ENCODE results near the gene ABCB9. TPM values are rescaled to one million over a fixed set of nuclear protein-coding genes. Genes with fewer than 3 reads are reported as not detected.

ABCB9 gene
- total RNA-seq, 1 experiment from 2014 or later = 6.3 TPM

GRCh38 chr12:122929148-122929538 lies 37.1 kb downstream of the ABCB9 start:
- no peaks in the 10 kb centered on the region for H3K36me3 Mint-ChIP-seq
- no peak for TF ChIP-seq TP53 (CRISPR knock-in tag; IDR thresholded peaks at IDR 0.05)
- no peak for TF ChIP-seq ATF2 (CRISPR knock-in tag; IDR thresholded peaks at IDR 0.05; ENCODE audit: borderline replicate concordance, low read depth)
- TF ChIP-seq AFF4 (CRISPR knock-in tag; IDR thresholded peaks at IDR 0.05; ENCODE audit: borderline replicate concordance) = no peak
- no peak for TF ChIP-seq ZNF232 (CRISPR knock-in tag; IDR thresholded peaks at IDR 0.05)
- no peak for TF ChIP-seq GTF2I (CRISPR knock-in tag; conservative IDR thresholded peaks at IDR 0.05)
- TF ChIP-seq ERG (CRISPR knock-in tag; IDR thresholded peaks at IDR 0.05) = no peak
- no peak for TF ChIP-seq RELA (CRISPR knock-in tag; IDR thresholded peaks at IDR 0.05; ENCODE audit: borderline replicate concordance)
- TF ChIP-seq NFATC4 (CRISPR knock-in tag; IDR thresholded peaks at IDR 0.05) = no peak
- no peak for TF ChIP-seq SOX15 (CRISPR knock-in tag; IDR thresholded peaks at IDR 0.05)
- TF ChIP-seq ESRRA (CRISPR knock-in tag; IDR thresholded peaks at IDR 0.05; ENCODE audit: borderline replicate concordance) = no peak
- TF ChIP-seq FOXJ3 (CRISPR knock-in tag; IDR thresholded peaks at IDR 0.05; ENCODE audit: borderline replicate concordance) = no peak
- no peak for TF ChIP-seq TCF7 (CRISPR knock-in tag; IDR thresholded peaks at IDR 0.05; ENCODE audit: low read depth)
- TF ChIP-seq NR1H2 (CRISPR knock-in tag; IDR thresholded peaks at IDR 0.05) = no peak
- no peak for TF ChIP-seq SP1 (CRISPR knock-in tag; conservative IDR thresholded peaks at IDR 0.05)
- TF ChIP-seq STAT6 (CRISPR knock-in tag; conservative IDR thresholded peaks at IDR 0.05; ENCODE audit: low read depth) = no peak
- TF ChIP-seq SMAD4 (CRISPR knock-in tag; IDR thresholded peaks at IDR 0.05) = no peak
- no peaks in the 10 kb centered on the region for H3K4me1 Mint-ChIP-seq
- CTCF ChIA-PET = no interaction called here
- DNase-seq (ENCODE audit: low spot score) = no peak
- H3K9me3 Mint-ChIP-seq = no peaks in the 10 kb centered on the region
- POLR2A ChIA-PET = no interaction called here
- no peak for ATAC-seq
- no peaks in the 10 kb centered on the region; the same call in 1 of the 2 replicates for H3K27me3 Mint-ChIP-seq (ENCODE audit: low read depth)
- no peak overlapping the region for H3K4me3 Mint-ChIP-seq
- no peak overlapping the region for H3K27ac Mint-ChIP-seq

- ChIA-PET POLR2A (no interaction called here), CTCF (no interaction called here)
- no peak overlapping the region for H3K27ac Mint-ChIP-seq
- no peaks in the 10 kb centered on the region; the same call in 1 of the 2 replicates for H3K27me3 Mint-ChIP-seq (ENCODE audit: low read depth)
- no peak for DNase-seq (ENCODE audit: low spot score)
- H3K36me3 Mint-ChIP-seq = no peaks in the 10 kb centered on the region
- no peaks in the 10 kb centered on the region for H3K9me3 Mint-ChIP-seq
- H3K4me3 Mint-ChIP-seq = no peak overlapping the region
- TF ChIP-seq ESRRA (CRISPR knock-in tag; IDR thresholded peaks at IDR 0.05; ENCODE audit: borderline replicate concordance) = no peak
- TF ChIP-seq ZBTB43 (CRISPR knock-in tag; IDR thresholded peaks at IDR 0.05) = no peak
- TF ChIP-seq JAZF1 (CRISPR knock-in tag; IDR thresholded peaks at IDR 0.05) = no peak
- no peak for TF ChIP-seq GRHL2 (CRISPR knock-in tag; IDR thresholded peaks at IDR 0.05; ENCODE audit: insufficient replicate concordance, severe bottlenecking)
- TF ChIP-seq USF1 (CRISPR knock-in tag; IDR thresholded peaks at IDR 0.05) = no peak
- no peak for TF ChIP-seq EMX1 (CRISPR knock-in tag; IDR thresholded peaks at IDR 0.05)
- no peak for TF ChIP-seq ATF1 (CRISPR knock-in tag; IDR thresholded peaks at IDR 0.05)
- no peak for ATAC-seq
- H3K4me1 Mint-ChIP-seq = no peaks in the 10 kb centered on the region
These were observed 37.7 kb downstream of the ABCB9 start for GRCh38 chr12:122928404-122929147.
